DND-41 (cell line): ENCODE data around the gene GIN1.
A peak's percentile ranks its signal among the peaks of the same experiment; 100 is the strongest.

Experiments
- ATAC-seq: fragments of 200-7000 bp; cut with Tn5 transposase; 3 replicates; pipeline ENCODE4 v1.9.1; 2021; ENCODE audit warnings: low read depth; ENCODE audit not compliant: insufficient read depth
- DNase-seq: peaks from one replicate; pipeline ENCODE4 v3.0.0-alpha.2; 2020
- H2AFZ ChIP-seq: 2 replicates; pipeline ENCODE4 v1.6.0; 2012; ENCODE audit warnings: low read depth, low read length
- H3K27ac ChIP-seq: 2 replicates; pipeline ENCODE4 v1.5.1; 2012; ENCODE audit warnings: low read length, inconsistent platforms
- H3K27me3 ChIP-seq: fragments of 200-600 bp; sonication (generic); 2 replicates; pipeline ENCODE4 v1.6.0; 2012; ENCODE audit warnings: low read length, mild to moderate bottlenecking, inconsistent platforms; ENCODE audit not compliant: insufficient read depth, poor library complexity
- H3K36me3 ChIP-seq: 2 replicates; pipeline ENCODE4 v1.5.1; 2012; ENCODE audit warnings: low read length, inconsistent platforms; ENCODE audit not compliant: insufficient read depth
- H3K4me1 ChIP-seq: 2 replicates; pipeline ENCODE4 v1.5.1; 2012; ENCODE audit warnings: mild to moderate bottlenecking, low read length; ENCODE audit not compliant: insufficient read depth
- H3K4me2 ChIP-seq: 2 replicates; pipeline ENCODE4 v1.6.0; 2012; ENCODE audit warnings: mild to moderate bottlenecking, moderate library complexity, low read length, inconsistent platforms; ENCODE audit not compliant: insufficient read depth
- H3K4me3 ChIP-seq, 2 experiments: fragments of 200-600 bp in 1 of 2; shearing (Covaris generic) in 1 of 2; 2 replicates each; pipeline ENCODE4 v1.5.1; 2012 to 2016; ENCODE audit warnings: inconsistent platforms in 2 of 2, low read length in 2 of 2, mild to moderate bottlenecking in 2 of 2, low read depth in 1 of 2, moderate library complexity in 1 of 2
- H3K79me2 ChIP-seq: 2 replicates; pipeline ENCODE4 v1.6.0; 2012; ENCODE audit warnings: low read length, inconsistent platforms; ENCODE audit not compliant: insufficient read depth
- H3K9ac ChIP-seq: 2 replicates; pipeline ENCODE4 v1.6.0; 2012; ENCODE audit warnings: low read depth, mild to moderate bottlenecking, inconsistent platforms, low read length, moderate library complexity
- H3K9me3 ChIP-seq: 2 replicates; pipeline ENCODE4 v1.5.1; 2012; ENCODE audit warnings: low read length, moderate library complexity, mild to moderate bottlenecking, inconsistent platforms; ENCODE audit not compliant: insufficient read depth, severe bottlenecking
- H4K20me1 ChIP-seq: 2 replicates; pipeline ENCODE4 v1.6.0; 2012; ENCODE audit warnings: low read length; ENCODE audit not compliant: insufficient read depth
- CTCF ChIP-seq: IDR thresholded peaks from 2 replicates; pipeline ENCODE4 v1.5.1; 2012; ENCODE audit warnings: borderline replicate concordance, low read length, moderate library complexity, mild to moderate bottlenecking; ENCODE audit not compliant: poor library complexity, severe bottlenecking; ENCODE audit errors: extremely low read depth
- EZH2 ChIP-seq: IDR thresholded peaks from 3 replicates; pipeline ENCODE4 v1.6.1; 2012; ENCODE audit warnings: borderline replicate concordance, low read depth, mild to moderate bottlenecking, moderate library complexity, low read length, inconsistent platforms; ENCODE audit not compliant: severe bottlenecking

The GIN1 gene, protein sequence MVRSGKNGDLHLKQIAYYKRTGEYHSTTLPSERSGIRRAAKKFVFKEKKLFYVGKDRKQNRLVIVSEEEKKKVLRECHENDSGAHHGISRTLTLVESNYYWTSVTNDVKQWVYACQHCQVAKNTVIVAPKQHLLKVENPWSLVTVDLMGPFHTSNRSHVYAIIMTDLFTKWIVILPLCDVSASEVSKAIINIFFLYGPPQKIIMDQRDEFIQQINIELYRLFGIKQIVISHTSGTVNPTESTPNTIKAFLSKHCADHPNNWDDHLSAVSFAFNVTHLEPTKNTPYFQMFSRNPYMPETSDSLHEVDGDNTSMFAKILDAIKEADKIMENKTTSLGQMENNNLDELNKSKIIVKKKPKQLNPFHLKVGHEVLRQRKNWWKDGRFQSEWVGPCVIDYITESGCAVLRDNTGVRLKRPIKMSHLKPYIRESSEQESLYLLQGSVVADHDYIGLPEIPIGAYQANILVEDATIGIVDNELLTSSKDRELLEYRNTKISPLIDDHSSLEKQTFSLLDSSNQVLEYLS

DNA sequence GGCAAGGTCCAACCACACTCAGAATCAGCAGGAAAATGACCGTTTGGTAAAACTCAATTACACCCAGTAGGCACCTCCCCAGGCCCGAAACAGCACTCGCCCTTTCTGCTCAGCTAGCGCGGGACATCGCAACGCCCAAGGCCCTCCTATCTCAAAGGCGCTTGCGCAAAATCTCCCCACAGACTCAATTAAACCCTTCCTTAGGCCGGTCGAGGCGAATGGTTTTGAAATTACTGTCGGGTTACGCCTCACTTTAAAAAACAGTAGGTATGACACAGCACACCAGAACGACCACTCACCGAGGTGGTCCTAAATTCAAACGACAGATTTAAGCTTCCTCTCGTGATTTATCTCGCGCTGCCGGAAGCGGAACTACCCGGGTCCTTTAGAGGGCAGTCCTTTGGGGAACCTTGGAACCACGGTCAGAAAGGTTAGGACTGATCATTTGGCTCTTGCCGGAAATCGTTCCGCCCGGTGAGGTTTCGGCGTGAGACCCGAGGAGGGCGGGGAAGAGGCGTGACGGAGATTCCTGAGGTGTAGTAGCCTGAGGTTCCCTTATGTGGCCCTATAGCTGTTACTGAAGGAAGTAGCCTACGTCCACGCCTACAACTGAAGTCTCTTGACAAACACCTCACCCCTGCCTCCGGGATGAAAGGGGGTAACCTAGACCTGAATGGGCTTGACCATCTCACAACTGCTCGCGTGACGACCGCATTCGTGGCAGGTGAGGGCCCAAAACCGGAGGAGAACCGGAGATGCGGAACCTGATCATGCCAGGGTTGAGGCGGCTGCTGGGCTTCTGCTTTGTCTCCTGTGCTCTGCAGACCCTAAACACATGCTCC lies at the start of gene GIN1, which contains the start of gene PPIP5K2:
GIN1 (minus strand) TSS at position 374 of the 842 bp plus-strand sequence. CDS start 11,431 bp downstream, outside the sequence.
PPIP5K2 (plus strand) TSS at position 537 of the 842 bp plus-strand sequence. CDS start 9,289 bp downstream, outside the sequence.
- Histone ChIP-seq H3K9ac (peak within 1 kb of the TSS; percentile 93), H3K4me3 (peak within 1 kb of the TSS; percentile 73 to 98), H3K79me2 (peaks cover 92% of the 10 kb centered on the region), H4K20me1 (no peaks in the 10 kb centered on the region), H3K4me2 (peak within 1 kb of the TSS; percentile 96), H3K36me3 (no peaks in the 10 kb centered on the region; the same call in 1 of the 2 replicates), H3K27me3 (no peaks in the 10 kb centered on the region), H2AFZ (peak within 1 kb of the TSS; percentile 92), H3K4me1 (peaks cover 46% of the 10 kb centered on the region), H3K9me3 (no peaks in the 10 kb centered on the region), H3K27ac (peak within 1 kb of the TSS; percentile 98)
- DNase-seq: peak; percentile 97
- peak; percentile 88 for ATAC-seq
- no peak for TF ChIP-seq EZH2
- TF ChIP-seq CTCF: no peak

- no peak overlapping the region for H3K9ac ChIP-seq
- ATAC-seq (no peak), DNase-seq (no peak)
- H3K27ac ChIP-seq: no peak overlapping the region
- H3K4me3 ChIP-seq: no peak overlapping the region
- no peak overlapping the region for H3K4me2 ChIP-seq
- H3K9me3 ChIP-seq: no peaks in the 10 kb centered on the region
- no peaks in the 10 kb centered on the region for H4K20me1 ChIP-seq
- peaks cover 28% of the 10 kb centered on the region for H3K36me3 ChIP-seq
- no peaks in the 10 kb centered on the region for H3K79me2 ChIP-seq
- no peaks in the 10 kb centered on the region for H3K27me3 ChIP-seq
- TF ChIP-seq CTCF (no peak), EZH2 (no peak)
- no peaks in the 10 kb centered on the region for H3K4me1 ChIP-seq
- no peak overlapping the region for H2AFZ ChIP-seq
These were observed 46.8 kb upstream of the GIN1 start for GRCh38 chr5:103166706-103167105.

GRCh38 chr5:103151156-103151555 lies 31.2 kb upstream of the GIN1 start:
- ATAC-seq: no peak
- H3K79me2 ChIP-seq: no peaks in the 10 kb centered on the region
- DNase-seq: no peak
- no peak for TF ChIP-seq EZH2
- no peak for TF ChIP-seq CTCF
- no peak overlapping the region for H3K4me3 ChIP-seq
- H3K36me3 ChIP-seq: peaks cover 41% of the 10 kb centered on the region
- no peaks in the 10 kb centered on the region for H3K9me3 ChIP-seq
- no peak overlapping the region for H2AFZ ChIP-seq
- no peak overlapping the region for H3K9ac ChIP-seq
- H3K27ac ChIP-seq: no peak overlapping the region
- H3K4me1 ChIP-seq: no peaks in the 10 kb centered on the region
- H3K4me2 ChIP-seq: no peak overlapping the region
- no peaks in the 10 kb centered on the region for H4K20me1 ChIP-seq
- H3K27me3 ChIP-seq: no peaks in the 10 kb centered on the region
